HG02642 (cell line): ENCODE measurements around the gene DENND1C.

Source experiments
- ATAC-seq: cut with Tn5 transposase; IDR thresholded peaks from one replicate; pipeline ENCODE4 v1.9.1; 2021; ENCODE audit warnings: mild to moderate bottlenecking; ENCODE audit not compliant: unreplicated experiment, poor library complexity

The DENND1C gene

GRCh38 chr19:6480848-6481415 lies 655 bp downstream of the DENND1C start:
- ATAC-seq, result no peak

- no peak for ATAC-seq
Observed at GRCh38 chr19:6479836-6480398, 1.7 kb downstream of the DENND1C start.

GRCh38 chr19:6478815-6479214 lies 2.8 kb downstream of the DENND1C start:
- ATAC-seq, result no peak

- no peak for ATAC-seq
Observed at GRCh38 chr19:6476896-6477431, 4.6 kb downstream of the DENND1C start.

DNA sequence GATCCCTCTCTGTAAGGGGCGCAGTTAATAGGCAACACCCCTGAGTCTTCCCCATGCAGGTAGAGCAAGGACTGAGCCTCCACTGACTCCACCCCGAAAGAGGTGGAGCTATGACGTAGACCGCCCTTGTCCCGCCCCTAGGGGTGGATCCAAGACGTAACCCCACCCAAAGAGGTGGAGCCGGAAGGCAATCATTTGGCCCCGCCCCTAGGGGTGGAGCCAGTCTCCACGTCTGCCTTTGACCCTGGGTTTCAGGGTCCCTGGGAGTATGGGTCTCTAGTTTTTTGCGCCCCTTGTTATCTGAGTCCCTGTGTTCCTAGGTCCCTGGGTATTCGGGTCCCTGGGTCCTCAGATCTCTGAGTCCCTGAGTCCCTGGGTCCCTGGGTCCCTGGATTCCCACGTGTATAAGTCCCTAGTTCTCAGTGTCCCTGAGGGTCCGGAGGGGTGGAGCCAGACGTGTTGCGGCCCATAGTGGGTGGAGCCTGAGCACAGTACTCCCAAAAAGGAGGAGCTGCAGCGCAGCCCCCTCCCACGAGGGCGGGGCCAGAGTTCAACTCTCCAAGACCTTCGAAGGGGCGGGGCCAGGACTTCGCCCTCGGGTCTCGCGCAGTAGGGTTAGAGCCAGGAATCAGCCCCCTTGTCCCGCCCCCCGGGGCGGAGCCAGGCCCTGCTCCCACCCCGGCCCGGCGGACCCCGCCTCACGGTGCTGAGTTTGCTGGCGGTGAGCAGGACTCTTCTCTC lies 5.3 kb downstream of the DENND1C start:
- no peak for ATAC-seq

- no peak for ATAC-seq
Observed at GRCh38 chr19:6475321-6476108, 6.1 kb downstream of the DENND1C start.

- ATAC-seq, result no peak
Observed at GRCh38 chr19:6473647-6474046, 7.9 kb downstream of the DENND1C start.

DNA sequence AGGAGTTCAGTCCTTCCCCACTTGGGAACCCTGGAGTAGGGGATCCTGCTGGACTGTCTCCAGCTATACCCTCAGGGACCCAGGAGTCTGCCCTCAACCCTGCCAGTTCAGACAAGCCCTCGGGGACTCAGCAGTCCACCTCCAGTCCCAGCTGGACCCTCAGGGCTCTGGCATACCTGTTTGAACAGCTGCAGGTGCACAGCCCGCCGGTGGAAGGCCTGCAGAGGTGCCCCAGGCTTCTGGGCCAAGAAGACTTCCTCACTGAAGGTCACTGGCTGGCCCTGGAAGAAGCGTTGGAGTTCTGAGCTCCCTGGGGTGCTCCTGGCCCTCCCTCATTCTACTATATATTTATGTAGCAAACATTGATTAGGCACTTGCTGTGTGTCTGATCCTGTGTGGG lies 8.9 kb downstream of the DENND1C start:
- ATAC-seq, result no peak

DNA sequence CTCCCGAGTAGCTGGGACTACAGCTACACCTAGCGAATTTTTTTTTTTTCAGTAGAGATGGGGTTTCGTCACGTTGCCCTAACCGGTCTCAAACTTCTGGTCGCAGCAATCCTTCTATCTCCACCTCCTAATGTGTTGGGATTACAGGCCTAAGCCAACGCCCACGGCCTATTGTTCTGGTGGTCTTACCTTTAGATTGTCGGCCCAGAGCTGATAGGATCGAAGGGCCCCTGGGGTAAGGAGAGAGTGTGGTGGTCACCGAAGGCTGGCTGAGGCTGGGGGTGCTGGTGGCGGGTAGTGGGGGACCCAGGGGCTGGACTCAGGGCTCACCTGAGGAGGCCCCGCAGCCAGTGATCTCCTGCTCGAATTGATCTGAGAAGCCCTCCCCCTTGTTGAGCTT lies 10.5 kb downstream of the DENND1C start:
- no peak for ATAC-seq

GRCh38 chr19:6470173-6470572 lies 11.4 kb downstream of the DENND1C start:
- ATAC-seq, result no peak

- no peak for ATAC-seq
Observed at GRCh38 chr19:6467384-6467783, 14.2 kb downstream of the DENND1C start.

GRCh38 chr19:6466526-6467248 lies 14.9 kb downstream of the DENND1C start:
- no peak for ATAC-seq

- no peak for ATAC-seq
Observed at GRCh38 chr19:6465663-6466062, 15.9 kb downstream of the DENND1C start.

GRCh38 chr19:6465006-6465405 lies 16.6 kb downstream of the DENND1C start:
- no peak for ATAC-seq

GRCh38 chr19:6464070-6464873 lies 17.3 kb downstream of the DENND1C start, which contains the start of gene CRB3:
Gene CRB3 (plus strand): TSS chr19:6464271. CDS start chr19:6464702, 431 bp downstream.
- ATAC-seq, result no peak

DNA sequence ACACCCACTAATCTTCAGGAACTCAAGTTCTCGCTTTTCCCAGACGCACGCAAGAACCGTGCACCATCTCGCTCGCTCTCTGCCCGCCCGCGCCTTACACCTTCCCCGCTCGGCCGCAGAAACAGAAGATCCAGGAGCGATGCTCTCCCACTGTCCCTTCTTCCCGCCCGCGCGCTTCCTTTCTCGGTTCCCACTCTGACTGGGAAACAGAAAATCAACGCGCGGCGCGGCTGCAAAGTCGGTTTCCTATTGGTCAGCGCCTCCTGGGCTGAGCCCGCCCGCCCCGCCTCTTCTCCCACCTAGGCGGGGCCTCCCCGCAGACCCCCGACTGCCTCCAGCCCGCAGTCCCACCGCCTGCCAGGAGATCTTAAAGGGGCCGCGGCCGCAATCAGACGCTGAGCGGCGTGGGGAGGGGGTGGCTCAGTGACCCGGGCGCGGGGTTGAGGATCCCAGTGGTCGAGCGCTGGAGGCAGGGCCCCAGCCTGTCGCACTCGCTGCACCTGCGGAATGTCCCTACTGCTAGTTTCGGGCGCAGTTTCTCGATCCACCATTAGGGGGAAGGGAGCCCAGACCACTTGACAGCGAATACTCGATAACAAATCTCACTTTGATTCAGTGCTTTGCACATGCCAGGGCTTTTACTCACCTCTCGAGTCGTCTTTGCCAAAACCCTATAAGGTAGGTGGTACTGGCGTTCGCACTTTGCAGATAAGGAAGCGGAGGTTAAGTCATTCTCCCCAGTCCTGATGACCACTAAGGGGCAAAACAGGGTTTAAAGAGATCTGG lies 21.3 kb downstream of the DENND1C start:
- ATAC-seq, result peak; percentile 83

DNA sequence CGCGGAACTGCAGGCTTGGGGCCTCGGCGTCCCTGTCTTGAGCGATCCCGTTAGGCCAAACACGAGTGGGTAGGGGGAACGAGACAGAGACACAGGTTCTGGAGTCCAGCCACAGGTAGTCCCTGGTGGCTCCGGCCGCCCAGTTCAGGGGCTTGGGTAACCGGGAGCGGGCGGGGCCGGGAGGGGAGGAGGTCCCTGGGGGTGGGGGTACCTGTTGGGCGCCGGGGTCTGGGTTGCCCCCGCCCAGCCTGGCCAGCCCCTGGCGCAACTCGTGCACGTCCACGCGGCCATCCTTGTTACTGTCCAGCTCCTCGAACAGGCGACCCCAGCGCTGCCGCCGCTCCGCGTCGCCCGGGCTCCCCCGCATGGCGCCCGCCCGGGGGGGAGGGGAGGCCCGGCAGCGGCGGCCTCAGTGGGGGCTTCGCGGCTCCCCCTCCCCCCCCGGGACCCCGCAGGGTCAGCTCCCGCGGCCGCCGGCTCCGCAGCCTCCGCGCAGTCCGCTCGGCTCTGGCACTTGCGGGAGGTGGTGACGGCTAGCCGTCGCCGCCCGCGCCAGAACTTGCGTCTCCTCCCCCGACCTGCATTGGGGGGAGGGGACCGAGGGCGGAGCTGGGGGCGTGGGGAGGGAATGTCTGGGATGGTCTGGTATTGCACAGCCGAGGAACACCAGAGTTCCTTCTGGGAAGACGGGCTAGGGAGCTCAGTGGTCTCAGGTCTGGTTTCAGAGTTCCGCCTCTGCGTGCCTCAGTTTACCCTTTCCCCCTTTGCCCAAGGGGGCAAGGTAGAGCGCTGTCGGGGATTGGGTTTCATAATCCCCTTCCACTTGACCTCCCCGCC lies 22.1 kb downstream of the DENND1C start, which contains the start of gene SLC25A23:
Gene SLC25A23 (minus strand): TSS at position 531 of the 837 bp plus-strand sequence. CDS start 164 bp downstream, at position 367.
- ATAC-seq, result peak; percentile 42
